Posterior vena cava (tissue), 2 donors: Measurements from ENCODE around the gene PIF1. TPM values are rescaled to one million over a fixed set of nuclear protein-coding genes. Genes with fewer than 3 reads are reported as not detected.

ENCODE experiments used
- total RNA-seq, 2 donors: library from RNA; stranded (reverse); fragmentation: NEBNext Ultra II Directional; extraction: Animal tissue kit (Norgen Biotek cat#: 25700); gene quantifications; one replicate each; pipeline ENCODE4 v1.2.1, GENCODE V29; 2021
- donor health status: DM: yes; HTN: yes; CAD: no.
- donor health status: DM: yes; HTN: yes; CAD: no.

Gene PIF1
- total RNA-seq, 2 donors from 2014 or later: 0.95 to 1.9 TPM

Other genes starting within 250 kb of the PIF1 start
- gene RBPMS2, start 50.1 kb downstream of the PIF1 start, total RNA-seq: 1 to 10 TPM; 5.3 to 9.4 TPM
- gene PLEKHO2, start 16.3 kb upstream of the PIF1 start, total RNA-seq: 10 to 100 TPM; 40.9 to 50.1 TPM
- 10 to 100 TPM; 17.1 to 25.1 TPM for gene ANKDD1A, start 86.3 kb upstream of the PIF1 start, total RNA-seq
- gene SPG21, start 164.3 kb upstream of the PIF1 start, total RNA-seq: 10 to 100 TPM; 65.8 to 78.2 TPM
- gene MTFMT, start 204.0 kb upstream of the PIF1 start, total RNA-seq: 10 to 100 TPM; 14.9 to 20.0 TPM
- not detected for gene SLC51B, start 219.7 kb upstream of the PIF1 start, total RNA-seq
- gene RASL12, start 242.3 kb upstream of the PIF1 start, total RNA-seq: 10 to 100 TPM; 82.4 to 93.9 TPM